ENCODE data around the gene UNC13D.

DNA sequence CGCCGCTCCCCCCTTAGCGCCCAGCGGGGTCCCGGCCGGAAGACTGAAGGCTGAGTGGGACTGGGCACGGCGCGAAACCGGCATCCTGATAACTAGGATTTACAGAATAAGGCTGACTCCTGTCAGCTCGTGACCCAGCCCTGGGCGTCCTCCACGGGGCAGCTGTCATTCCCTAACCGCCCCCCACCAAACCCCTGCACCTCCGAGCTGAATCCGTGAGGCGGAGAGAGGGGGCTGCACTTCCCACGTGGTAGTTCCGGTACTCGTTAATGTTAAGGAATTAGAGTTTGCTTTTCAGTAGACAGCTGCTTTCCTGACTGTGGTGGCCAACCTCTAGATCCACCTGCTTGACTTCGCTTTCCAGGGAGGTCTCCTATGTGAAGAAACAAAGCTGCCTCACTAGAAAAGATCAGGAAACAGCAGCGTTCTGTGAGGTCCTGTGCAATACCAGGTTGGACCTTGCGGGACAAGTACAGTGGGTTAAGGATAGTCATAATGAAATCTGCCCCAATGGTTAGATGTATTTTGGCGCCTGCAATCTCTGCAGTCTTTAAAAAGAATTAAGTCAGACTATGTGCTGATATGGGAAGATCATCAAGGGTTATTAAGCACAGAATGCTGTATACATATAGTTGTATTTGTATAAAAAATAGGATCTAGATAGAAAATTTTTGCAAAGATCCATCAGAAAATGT is 12.0 kb upstream of the UNC13D start:
- TF ChIP-seq, protein P1, sequence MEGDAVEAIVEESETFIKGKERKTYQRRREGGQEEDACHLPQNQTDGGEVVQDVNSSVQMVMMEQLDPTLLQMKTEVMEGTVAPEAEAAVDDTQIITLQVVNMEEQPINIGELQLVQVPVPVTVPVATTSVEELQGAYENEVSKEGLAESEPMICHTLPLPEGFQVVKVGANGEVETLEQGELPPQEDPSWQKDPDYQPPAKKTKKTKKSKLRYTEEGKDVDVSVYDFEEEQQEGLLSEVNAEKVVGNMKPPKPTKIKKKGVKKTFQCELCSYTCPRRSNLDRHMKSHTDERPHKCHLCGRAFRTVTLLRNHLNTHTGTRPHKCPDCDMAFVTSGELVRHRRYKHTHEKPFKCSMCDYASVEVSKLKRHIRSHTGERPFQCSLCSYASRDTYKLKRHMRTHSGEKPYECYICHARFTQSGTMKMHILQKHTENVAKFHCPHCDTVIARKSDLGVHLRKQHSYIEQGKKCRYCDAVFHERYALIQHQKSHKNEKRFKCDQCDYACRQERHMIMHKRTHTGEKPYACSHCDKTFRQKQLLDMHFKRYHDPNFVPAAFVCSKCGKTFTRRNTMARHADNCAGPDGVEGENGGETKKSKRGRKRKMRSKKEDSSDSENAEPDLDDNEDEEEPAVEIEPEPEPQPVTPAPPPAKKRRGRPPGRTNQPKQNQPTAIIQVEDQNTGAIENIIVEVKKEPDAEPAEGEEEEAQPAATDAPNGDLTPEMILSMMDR (conservative IDR thresholded peaks at IDR 0.05; ENCODE audit: low read length) = 0 out of 2 replicates have a peak, but pooled peaks have one; percentile 57
- TF ChIP-seq EZH2phosphoT487 (IDR thresholded peaks at IDR 0.05; ENCODE audit: borderline replicate concordance, low read depth, low read length) = no peak

Data from OCI-LY7 (cell line).